Lung (tissue), 12 donors: ENCODE measurements around the gene GRID2. TPM values are rescaled to one million over a fixed set of nuclear protein-coding genes. Genes with fewer than 3 reads are reported as not detected.

Experiments used
- ATAC-seq: fragments of 200-7000 bp; cut with Tn5 transposase; one replicate; pipeline ENCODE4 v1.9.1; 2020; ENCODE audit warnings: moderate number of reproducible peaks; ENCODE audit not compliant: insufficient read depth, low FRiP score
- DNase-seq, 3 donors: peaks; one replicate each; pipeline ENCODE4 v3.0.0-alpha.2; 2013 to 2017
- H3K27ac ChIP-seq, 2 donors: one replicate each; pipeline ENCODE4 v1.5.1; 2013; ENCODE audit warnings: mild to moderate bottlenecking in 2 of 2, moderate library complexity in 2 of 2, control low read depth in 1 of 2, inconsistent platforms in 1 of 2, low read depth in 1 of 2, low read length in 1 of 2
- H3K27me3 ChIP-seq, 3 donors: one replicate each; pipeline ENCODE4 v1.5.1; 2013; ENCODE audit warnings: low read length in 2 of 3; ENCODE audit not compliant: control insufficient read depth in 3 of 3, insufficient read depth in 3 of 3
- H3K36me3 ChIP-seq, 4 donors: one replicate each; pipeline ENCODE4 v1.5.1; 2013; ENCODE audit warnings: low read length in 4 of 4, mild to moderate bottlenecking in 1 of 4, moderate library complexity in 1 of 4; ENCODE audit not compliant: control insufficient read depth in 4 of 4, insufficient read depth in 4 of 4
- H3K4me1 ChIP-seq, 5 donors: one replicate each; pipeline ENCODE4 v1.5.1; 2013; ENCODE audit warnings: low read length in 5 of 5, mild to moderate bottlenecking in 2 of 5, moderate library complexity in 1 of 5; ENCODE audit not compliant: control insufficient read depth in 5 of 5, insufficient read depth in 5 of 5
- H3K4me3 ChIP-seq: one replicate; pipeline ENCODE4 v1.5.1; 2013; ENCODE audit warnings: mild to moderate bottlenecking, control low read depth, moderate library complexity
- H3K9ac ChIP-seq, 2 donors: one replicate each; pipeline ENCODE4 v1.5.1; 2013; ENCODE audit warnings: low read length in 2 of 2, control low read depth in 1 of 2; ENCODE audit not compliant: insufficient read depth in 1 of 2
- H3K9me3 ChIP-seq, 4 donors: one replicate each; pipeline ENCODE4 v1.5.1; 2013; ENCODE audit warnings: low read length in 3 of 4, mild to moderate bottlenecking in 1 of 4, moderate library complexity in 1 of 4; ENCODE audit not compliant: control insufficient read depth in 4 of 4, insufficient read depth in 3 of 4
- CTCF ChIP-seq: IDR thresholded peaks from 2 replicates; pipeline ENCODE4 v1.5.1; 2012; ENCODE audit warnings: mild to moderate bottlenecking; ENCODE audit errors: control extremely low read depth, extremely low read depth
- WGBS, 2 donors: extraction: QIAGEN DNeasy Blood & Tissue Kit; methylation state at CpG; one replicate each; pipeline ENCODE4 v1.1.7; 2013; 5-methylcytosine and 5-hydroxymethylcytosine counted together
- polyA plus RNA-seq, 2 donors: library from polyadenylated mRNA; stranded (reverse); fragments of 200-250 nt; gene quantifications; one replicate each; pipeline ENCODE4 v1.2.1, GENCODE V29; 2013
- total RNA-seq, 2 donors: library from RNA; depleted of rRNA in 1 of 2; stranded (reverse); fragments of >200 nt in 1 of 2; gene quantifications; one replicate each; pipeline ENCODE4 v1.2.1, GENCODE V29; 2014 to 2021
- donor health status: control.
- donor health status: control.
- donor health status: Bipolar disorder and iron deficiency.
- donor health status: healthy.
- donor health status: DM: yes; HTN: yes; CAD: no.

Gene GRID2
- total and polyA plus RNA-seq, 4 donors, result 0.09 to 1.3 TPM; not detected in 2

DNA sequence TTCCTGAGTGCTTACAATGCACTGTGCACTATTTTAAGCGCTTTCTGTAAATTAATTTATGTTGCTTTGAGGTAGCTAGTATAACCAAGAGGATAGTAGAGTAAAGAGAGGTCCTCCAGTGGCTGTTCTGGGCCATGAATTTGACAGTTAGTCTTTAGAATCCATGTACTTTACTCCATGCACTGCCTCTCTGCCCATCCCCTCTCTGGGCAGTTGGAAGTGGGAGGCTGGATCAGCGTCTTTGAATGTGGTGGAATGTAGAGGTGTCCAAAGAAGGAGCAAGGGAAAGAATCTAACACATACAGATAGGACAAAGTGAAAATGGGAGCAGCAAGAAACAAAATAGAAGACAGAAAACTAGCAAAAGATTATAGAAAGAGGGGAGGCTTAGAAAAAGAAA, 712.6 kb downstream of the GRID2 start:
- TF ChIP-seq CTCF, result no peak
- no peak overlapping the region for H3K4me3 ChIP-seq
- peaks cover 0 to 3% (median 0%) of the 10 kb centered on the region in 5 donors for H3K4me1 ChIP-seq
- H3K9ac ChIP-seq, result no peak overlapping the region
- H3K27me3 ChIP-seq, result no peaks in the 10 kb centered on the region
- H3K36me3 ChIP-seq, result no peaks in the 10 kb centered on the region
- no peak for DNase-seq
- ATAC-seq, result no peak
- H3K27ac ChIP-seq, result no peak overlapping the region
- WGBS, 2 donors, result 87 to 89% methylated on average over 2 of the region's 2 CpGs
- H3K9me3 ChIP-seq, result no peaks in the 10 kb centered on the region

DNA sequence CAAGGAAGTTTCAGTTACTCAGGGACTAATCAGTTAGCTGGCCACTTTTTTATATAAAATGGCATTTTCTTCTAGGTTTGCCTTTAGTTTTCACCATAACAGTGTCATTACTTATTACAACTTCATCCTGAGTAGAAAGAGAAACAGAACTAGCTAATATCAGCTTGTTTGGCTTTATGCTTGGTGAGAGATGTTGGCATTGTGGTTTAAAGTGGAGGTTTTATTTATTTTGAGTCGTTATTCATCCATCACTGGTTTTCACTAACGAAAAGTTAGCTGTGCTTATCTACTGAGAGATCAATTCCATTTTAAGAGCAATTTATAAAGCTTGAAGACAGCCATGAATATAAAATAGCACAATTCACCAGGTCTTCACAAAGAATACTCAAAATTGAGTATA, 714.5 kb downstream of the GRID2 start:
- peaks cover 0 to 3% (median 0%) of the 10 kb centered on the region in 5 donors for H3K4me1 ChIP-seq
- no peak overlapping the region for H3K9ac ChIP-seq
- H3K9me3 ChIP-seq, result no peaks in the 10 kb centered on the region
- no peak for ATAC-seq
- no peak overlapping the region for H3K27ac ChIP-seq
- no peak for TF ChIP-seq CTCF
- no peaks in the 10 kb centered on the region for H3K27me3 ChIP-seq
- 19 to 20% methylated on average over 2 of the region's 2 CpGs for WGBS, 2 donors
- no peak overlapping the region for H3K4me3 ChIP-seq
- H3K36me3 ChIP-seq, result no peaks in the 10 kb centered on the region
- DNase-seq, result no peak

GRCh38 chr4:93018806-93019205, 715.0 kb downstream of the GRID2 start:
- ATAC-seq (no peak), DNase-seq (peak in 2 of 3 donors; percentile 26 to 42)
- Histone ChIP-seq H3K36me3 (no peaks in the 10 kb centered on the region), H3K9me3 (no peaks in the 10 kb centered on the region), H3K27ac (no peak overlapping the region), H3K4me3 (no peak overlapping the region), H3K27me3 (no peaks in the 10 kb centered on the region), H3K4me1 (peaks cover 0 to 3% (median 0%) of the 10 kb centered on the region in 5 donors), H3K9ac (no peak overlapping the region)
- TF ChIP-seq CTCF, result no peak

DNA sequence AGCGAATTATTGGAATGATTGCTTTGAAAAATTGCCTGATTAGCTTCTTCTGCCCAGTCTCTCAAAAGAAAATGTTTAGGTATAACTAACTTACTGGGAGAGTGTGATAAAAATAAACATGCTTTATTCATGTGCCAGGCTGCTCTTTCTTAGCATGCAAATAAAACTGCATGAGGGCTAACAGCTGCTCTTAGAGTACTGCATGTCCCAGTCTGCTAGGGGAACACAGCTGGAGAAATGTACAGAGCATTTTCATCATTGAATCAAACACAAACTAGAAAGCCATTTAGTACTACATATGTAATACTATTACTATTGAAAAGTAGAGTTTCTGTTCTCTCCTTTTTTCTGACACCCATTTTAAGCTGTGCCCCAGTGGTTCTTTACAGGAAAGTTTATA, 726.0 kb downstream of the GRID2 start:
- no peaks in the 10 kb centered on the region for H3K36me3 ChIP-seq
- ATAC-seq (no peak), DNase-seq (peak in 2 of 3 donors; percentile 60 to 68)
- peaks cover 0 to 2% (median 0%) of the 10 kb centered on the region in 5 donors for H3K4me1 ChIP-seq
- no peak overlapping the region for H3K27ac ChIP-seq
- H3K9ac ChIP-seq, result no peak overlapping the region
- WGBS, 2 donors, result 75 to 82% methylated on average over 1 of the region's 1 CpG
- no peak overlapping the region for H3K4me3 ChIP-seq
- no peak for TF ChIP-seq CTCF
- no peaks in the 10 kb centered on the region for H3K9me3 ChIP-seq
- no peaks in the 10 kb centered on the region for H3K27me3 ChIP-seq
